ENCODE results near the gene DPRX. TPM values are rescaled to one million over a fixed set of nuclear protein-coding genes. Genes with fewer than 3 reads are reported as not detected.

Gene DPRX
- not detected in 3 replicates for total RNA-seq
- long read RNA-seq = 0 reads

- H3K27me3 Mint-ChIP-seq (ENCODE audit: low read depth) = no peaks in the 10 kb centered on the region
- H3K9me3 Mint-ChIP-seq (ENCODE audit: low read depth) = peaks cover 31% of the 10 kb centered on the region
- no peak within 1 kb of the TSS for H3K27ac Mint-ChIP-seq (ENCODE audit: unreplicated experiment)
- DNase-seq (ENCODE audit: low spot score) = no peak
- peaks cover 1% of the 10 kb centered on the region for H3K36me3 Mint-ChIP-seq (ENCODE audit: low read depth)
- no peaks in the 10 kb centered on the region for H3K4me1 Mint-ChIP-seq (ENCODE audit: low read depth)
- H3K4me3 Mint-ChIP-seq (ENCODE audit: unreplicated experiment) = no peak within 1 kb of the TSS
- no peak for TF ChIP-seq CTCF (IDR thresholded peaks at IDR 0.05)
These were observed at the start of gene DPRX for GRCh38 chr19:53631949-53632407. Gene DPRX (plus strand): TSS chr19:53631999. CDS start chr19:53632107, 108 bp downstream.

- no peaks in the 10 kb centered on the region for H3K27me3 Mint-ChIP-seq (ENCODE audit: low read depth)
- H3K27ac Mint-ChIP-seq (ENCODE audit: unreplicated experiment) = no peak overlapping the region
- no peak for DNase-seq (ENCODE audit: low spot score)
- H3K4me1 Mint-ChIP-seq (ENCODE audit: low read depth) = no peaks in the 10 kb centered on the region
- peaks cover 29% of the 10 kb centered on the region for H3K9me3 Mint-ChIP-seq (ENCODE audit: low read depth)
- no peak for TF ChIP-seq CTCF (IDR thresholded peaks at IDR 0.05)
- H3K36me3 Mint-ChIP-seq (ENCODE audit: low read depth) = peaks cover 19% of the 10 kb centered on the region
- H3K4me3 Mint-ChIP-seq (ENCODE audit: unreplicated experiment) = no peak overlapping the region
These were observed 48.6 kb upstream of the DPRX start for GRCh38 chr19:53583181-53583580.

- Mint-ChIP-seq H3K9me3 (ENCODE audit: low read depth) (peaks cover 19% of the 10 kb centered on the region), H3K4me1 (ENCODE audit: low read depth) (no peaks in the 10 kb centered on the region), H3K27me3 (ENCODE audit: low read depth) (no peaks in the 10 kb centered on the region), H3K36me3 (ENCODE audit: low read depth) (peaks cover 2% of the 10 kb centered on the region), H3K27ac (ENCODE audit: unreplicated experiment) (no peak overlapping the region), H3K4me3 (ENCODE audit: unreplicated experiment) (no peak overlapping the region)
- no peak for TF ChIP-seq CTCF (IDR thresholded peaks at IDR 0.05)
- DNase-seq (ENCODE audit: low spot score) = no peak
These were observed 45.5 kb upstream of the DPRX start for GRCh38 chr19:53586277-53586691.

- Mint-ChIP-seq H3K27ac (ENCODE audit: unreplicated experiment) (no peak overlapping the region), H3K36me3 (ENCODE audit: low read depth) (no peaks in the 10 kb centered on the region), H3K4me1 (ENCODE audit: low read depth) (no peaks in the 10 kb centered on the region), H3K9me3 (ENCODE audit: low read depth) (peaks cover 14% of the 10 kb centered on the region), H3K4me3 (ENCODE audit: unreplicated experiment) (no peak overlapping the region), H3K27me3 (ENCODE audit: low read depth) (no peaks in the 10 kb centered on the region)
- TF ChIP-seq CTCF (IDR thresholded peaks at IDR 0.05) = no peak
- DNase-seq (ENCODE audit: low spot score) = no peak
These were observed 36.8 kb upstream of the DPRX start for GRCh38 chr19:53594811-53595509.

- Mint-ChIP-seq H3K9me3 (ENCODE audit: low read depth) (peaks cover 14% of the 10 kb centered on the region), H3K4me3 (ENCODE audit: unreplicated experiment) (no peak overlapping the region), H3K27me3 (ENCODE audit: low read depth) (no peaks in the 10 kb centered on the region), H3K4me1 (ENCODE audit: low read depth) (no peaks in the 10 kb centered on the region), H3K36me3 (ENCODE audit: low read depth) (no peaks in the 10 kb centered on the region), H3K27ac (ENCODE audit: unreplicated experiment) (no peak overlapping the region)
- no peak for TF ChIP-seq CTCF (IDR thresholded peaks at IDR 0.05)
- no peak for DNase-seq (ENCODE audit: low spot score)
These were observed 36.3 kb upstream of the DPRX start for GRCh38 chr19:53595510-53595867.

Measured in chondrocyte (in vitro differentiated cells).